LNCaP clone FGC (cell line): ENCODE measurements around the gene PPP1R7.

Source experiments
- DNase-seq: peaks from one replicate; pipeline ENCODE4 v3.0.0-alpha.2; 2011; ENCODE audit warnings: low read depth
- H3K4me3 ChIP-seq: 2 replicates; pipeline ENCODE4 v1.5.1; 2011; ENCODE audit warnings: mild to moderate bottlenecking, low read depth, low read length, control low read depth
- TF ChIP-seq, protein P1 (sequence below): IDR thresholded peaks from 2 replicates; pipeline ENCODE4 v1.5.1; 2012; ENCODE audit warnings: mild to moderate bottlenecking; ENCODE audit not compliant: control insufficient read depth, insufficient read depth; ENCODE audit errors: extremely low read depth

PPP1R7 gene

DNA sequence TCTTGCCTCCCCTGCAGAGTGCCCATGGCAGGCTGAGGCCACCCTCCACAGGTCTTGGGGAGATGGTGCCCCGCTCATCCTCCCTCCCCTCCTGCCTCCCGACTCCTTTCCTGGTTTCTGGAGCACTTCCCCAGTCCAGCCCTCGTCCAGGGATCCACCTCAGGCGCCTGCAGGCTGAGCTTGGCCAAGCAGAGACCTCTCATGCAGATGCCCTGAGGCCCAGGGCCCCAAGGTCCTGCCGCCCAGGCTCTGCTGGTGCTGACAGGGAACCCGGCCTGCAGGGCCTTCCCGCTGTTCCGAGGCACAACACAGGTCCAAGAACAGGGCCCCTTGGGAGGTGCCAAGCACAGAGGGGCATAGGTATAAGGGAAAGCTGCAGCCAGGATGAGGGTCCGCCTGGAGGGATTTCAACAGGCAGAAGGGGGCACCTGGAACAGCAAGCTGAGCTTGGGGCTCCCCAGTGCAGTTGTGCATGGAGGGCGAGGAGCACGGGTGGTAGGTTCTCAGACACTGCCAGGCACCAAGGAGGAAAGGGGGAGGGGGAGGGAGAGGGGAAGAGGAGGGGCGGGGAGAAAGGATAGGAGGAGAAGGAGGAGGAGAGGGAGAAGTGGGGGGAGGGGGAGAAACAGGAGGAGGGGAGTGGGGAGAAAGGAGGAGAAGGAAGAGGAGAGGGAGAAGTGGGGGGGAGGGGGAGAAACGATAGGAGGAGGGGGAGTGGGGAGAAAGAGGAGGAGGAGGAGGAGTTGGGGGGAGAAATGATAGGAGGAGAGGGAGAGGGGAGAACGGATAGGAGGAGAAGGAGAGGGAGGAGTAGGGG, 37.0 kb downstream of the PPP1R7 start:
- TF ChIP-seq, protein P1, sequence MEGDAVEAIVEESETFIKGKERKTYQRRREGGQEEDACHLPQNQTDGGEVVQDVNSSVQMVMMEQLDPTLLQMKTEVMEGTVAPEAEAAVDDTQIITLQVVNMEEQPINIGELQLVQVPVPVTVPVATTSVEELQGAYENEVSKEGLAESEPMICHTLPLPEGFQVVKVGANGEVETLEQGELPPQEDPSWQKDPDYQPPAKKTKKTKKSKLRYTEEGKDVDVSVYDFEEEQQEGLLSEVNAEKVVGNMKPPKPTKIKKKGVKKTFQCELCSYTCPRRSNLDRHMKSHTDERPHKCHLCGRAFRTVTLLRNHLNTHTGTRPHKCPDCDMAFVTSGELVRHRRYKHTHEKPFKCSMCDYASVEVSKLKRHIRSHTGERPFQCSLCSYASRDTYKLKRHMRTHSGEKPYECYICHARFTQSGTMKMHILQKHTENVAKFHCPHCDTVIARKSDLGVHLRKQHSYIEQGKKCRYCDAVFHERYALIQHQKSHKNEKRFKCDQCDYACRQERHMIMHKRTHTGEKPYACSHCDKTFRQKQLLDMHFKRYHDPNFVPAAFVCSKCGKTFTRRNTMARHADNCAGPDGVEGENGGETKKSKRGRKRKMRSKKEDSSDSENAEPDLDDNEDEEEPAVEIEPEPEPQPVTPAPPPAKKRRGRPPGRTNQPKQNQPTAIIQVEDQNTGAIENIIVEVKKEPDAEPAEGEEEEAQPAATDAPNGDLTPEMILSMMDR, result no peak
- H3K4me3 ChIP-seq, result no peak overlapping the region
- no peak for DNase-seq

DNA sequence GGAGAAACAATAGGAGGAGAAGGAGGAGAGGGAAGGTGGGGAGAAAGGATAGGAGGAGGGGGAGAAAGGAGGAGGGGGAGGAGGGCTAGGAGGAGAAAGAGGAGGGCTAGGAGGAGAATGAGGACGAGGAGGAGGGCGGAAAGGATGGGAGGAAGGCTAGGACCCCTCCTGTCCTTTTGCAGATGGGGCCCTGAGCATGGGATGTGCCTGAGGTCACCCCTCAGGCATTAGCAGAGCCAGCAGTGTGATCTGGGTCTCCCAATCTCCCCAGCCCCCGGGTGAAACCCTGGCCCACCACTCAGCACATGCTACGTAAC, 37.6 kb downstream of the PPP1R7 start:
- DNase-seq, result no peak
- H3K4me3 ChIP-seq, result peak overlapping the region; percentile 46
- TF ChIP-seq, protein P1, result no peak

DNA sequence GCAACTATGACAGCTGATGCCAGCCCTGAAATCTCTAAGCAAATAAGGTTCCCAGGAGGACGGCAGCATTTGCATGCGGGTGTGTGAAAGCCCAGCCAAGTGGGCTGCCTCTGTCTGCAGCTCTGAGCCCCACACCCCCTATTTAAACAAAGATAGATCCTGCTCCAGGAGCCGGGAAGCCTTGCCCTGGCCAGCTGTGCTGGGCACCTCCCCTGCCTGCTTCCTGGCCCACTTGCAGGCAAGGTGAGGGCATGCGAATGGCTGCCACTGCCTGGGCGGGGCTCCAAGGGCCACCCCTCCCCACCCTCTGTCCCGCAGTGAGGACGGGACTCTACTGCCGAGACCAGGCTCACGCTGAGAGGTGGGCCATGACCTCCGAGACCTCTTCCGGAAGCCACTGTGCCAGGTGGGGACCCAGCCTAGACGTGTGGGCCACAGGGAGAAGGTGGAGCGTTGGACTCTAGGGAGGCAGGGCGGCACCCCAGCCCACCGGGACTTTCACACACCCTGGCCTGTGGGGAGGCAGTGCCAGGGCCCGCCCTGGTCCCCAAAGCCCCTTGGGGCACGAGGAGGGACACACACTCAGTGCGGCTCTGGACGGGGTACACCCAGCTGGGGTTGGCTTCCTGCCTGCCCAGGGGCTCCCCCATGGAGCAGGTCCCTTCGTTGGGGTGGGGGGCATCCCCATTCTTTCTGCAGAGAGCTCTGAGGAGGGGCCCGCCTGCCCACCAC, 38.3 kb downstream of the PPP1R7 start, which contains the start of gene ANO7:
TSS of gene ANO7 (plus strand) at position 317 of the 732 bp plus-strand sequence. CDS start 1,387 bp downstream, outside the sequence.
- peak; percentile 67 for DNase-seq
- H3K4me3 ChIP-seq, result peak within 1 kb of the TSS; percentile 46
- TF ChIP-seq, protein P1, result no peak

DNA sequence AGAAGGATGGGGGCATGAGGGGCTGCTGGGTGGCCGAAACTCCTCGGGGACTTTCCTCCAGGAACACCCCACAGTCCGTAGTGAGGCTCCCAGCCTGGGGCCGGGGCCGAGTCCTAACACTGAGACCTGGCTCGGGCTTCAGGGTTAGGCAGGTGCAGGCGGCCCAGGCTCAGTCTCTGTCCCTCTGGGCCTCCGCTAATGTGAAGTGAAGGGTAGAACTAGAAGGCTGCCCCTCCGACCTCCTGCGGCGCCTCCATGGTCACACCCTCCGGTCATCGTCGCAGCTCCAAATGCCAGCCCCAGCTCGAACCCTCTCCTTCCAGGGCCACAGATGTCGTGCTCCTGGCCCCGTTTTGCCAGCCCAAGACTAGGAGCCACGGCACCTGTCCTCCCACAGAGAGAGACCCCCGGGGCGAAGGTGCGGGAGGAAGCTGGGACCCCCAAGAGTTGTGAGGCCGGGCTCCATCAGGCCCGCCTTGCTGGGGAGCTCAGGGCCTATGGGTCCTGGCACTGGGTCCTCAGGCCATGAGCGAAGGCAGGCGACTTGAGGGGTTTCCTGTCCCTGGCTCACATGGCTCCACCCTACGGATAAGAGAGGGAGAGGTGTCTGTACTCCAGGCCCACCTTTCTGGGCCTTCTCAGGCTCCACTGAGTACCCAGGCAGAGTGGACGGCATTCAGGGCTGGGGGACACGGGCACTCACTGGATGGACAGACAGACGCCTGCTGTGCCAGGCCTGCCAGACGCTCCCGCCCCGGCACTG, 39.0 kb downstream of the PPP1R7 start:
- H3K4me3 ChIP-seq, result peak overlapping the region; percentile 46
- TF ChIP-seq, protein P1, result no peak
- no peak for DNase-seq

DNA sequence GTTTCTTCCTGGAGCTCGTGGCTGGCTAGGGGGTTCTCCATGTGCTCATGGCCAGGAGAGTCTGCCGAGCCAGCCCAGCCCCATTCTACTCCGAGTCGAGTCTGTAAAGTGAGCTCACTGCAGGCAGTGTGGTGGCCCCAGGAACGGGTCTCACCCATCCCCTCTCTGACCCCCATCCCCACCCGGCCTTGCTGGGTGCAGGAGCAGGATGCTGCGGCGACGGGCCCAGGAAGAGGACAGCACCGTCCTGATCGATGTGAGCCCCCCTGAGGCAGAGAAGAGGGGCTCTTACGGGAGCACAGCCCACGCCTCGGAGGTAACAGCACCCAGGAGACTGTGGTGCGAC, 39.6 kb downstream of the PPP1R7 start:
- no peak overlapping the region for H3K4me3 ChIP-seq
- no peak for DNase-seq
- TF ChIP-seq, protein P1, result no peak

DNA sequence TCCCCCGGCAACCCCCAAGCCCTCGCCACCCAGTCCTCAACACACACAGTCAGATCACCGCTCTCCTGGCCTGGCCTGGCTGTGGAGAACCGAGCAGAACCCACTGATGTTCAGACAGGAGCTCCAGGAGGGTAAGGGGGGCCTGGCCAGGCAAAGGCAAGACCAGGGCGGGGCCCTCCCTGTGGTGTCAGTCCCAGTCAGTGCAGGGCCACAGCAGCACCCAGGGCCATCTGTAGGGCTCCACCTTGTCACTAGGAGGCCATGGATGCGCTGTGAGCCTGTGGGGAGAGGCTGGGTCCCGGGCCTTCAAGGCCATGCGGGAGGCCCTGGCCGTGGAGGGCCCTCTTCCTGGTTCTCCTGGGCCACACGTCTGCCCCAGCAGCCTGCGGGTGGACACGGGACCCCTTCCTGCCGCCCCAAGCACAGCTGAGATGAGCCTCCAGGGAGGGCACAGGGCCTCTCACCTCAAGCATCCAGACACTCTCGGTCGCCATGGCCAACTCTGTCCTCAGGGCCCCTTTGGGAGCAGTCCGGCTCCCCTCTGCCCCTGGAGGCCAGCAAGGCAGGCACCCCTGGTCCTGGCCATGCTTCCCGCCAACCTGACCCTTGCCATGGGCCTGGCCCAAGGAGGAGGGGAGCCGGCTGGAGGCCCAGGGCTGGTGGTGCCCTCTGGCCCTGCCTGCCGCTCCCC, 40.2 kb downstream of the PPP1R7 start:
- TF ChIP-seq, protein P1, result no peak
- DNase-seq, result no peak

More for the DNA sequence above, 40.2 kb downstream of the PPP1R7 start:
- H3K4me3 ChIP-seq, result no peak overlapping the region
